Prostate gland (tissue), 2 donors: ENCODE measurements around the gene PANX2.

ENCODE experiments used
- POLR2A ChIP-seq: fragments of 450-650 bp; IDR thresholded peaks from one replicate; pipeline ENCODE4 v1.6.1; 2016; ENCODE audit warnings: antibody characterized with exemption, mild to moderate bottlenecking
- POLR2AphosphoS5 ChIP-seq: sonication (generic); formaldehyde crosslinking; IDR thresholded peaks from one replicate; pipeline ENCODE4 v1.6.1; 2017; ENCODE audit warnings: antibody characterized with exemption
- TF ChIP-seq, protein P1 (sequence below), 4 experiments: fragments of 200-600 bp in 2 of 4; fragments of 450-650 bp in 2 of 4; sonication (generic) in 2 of 4; IDR thresholded peaks; 1 replicate in 3 of 4; 2 replicates in 1 of 4; pipeline ENCODE4 v1.5.1; 2016 to 2019; ENCODE audit warnings: antibody characterized with exemption in 4 of 4, mild to moderate bottlenecking in 2 of 4, moderate library complexity in 2 of 4

DNA sequence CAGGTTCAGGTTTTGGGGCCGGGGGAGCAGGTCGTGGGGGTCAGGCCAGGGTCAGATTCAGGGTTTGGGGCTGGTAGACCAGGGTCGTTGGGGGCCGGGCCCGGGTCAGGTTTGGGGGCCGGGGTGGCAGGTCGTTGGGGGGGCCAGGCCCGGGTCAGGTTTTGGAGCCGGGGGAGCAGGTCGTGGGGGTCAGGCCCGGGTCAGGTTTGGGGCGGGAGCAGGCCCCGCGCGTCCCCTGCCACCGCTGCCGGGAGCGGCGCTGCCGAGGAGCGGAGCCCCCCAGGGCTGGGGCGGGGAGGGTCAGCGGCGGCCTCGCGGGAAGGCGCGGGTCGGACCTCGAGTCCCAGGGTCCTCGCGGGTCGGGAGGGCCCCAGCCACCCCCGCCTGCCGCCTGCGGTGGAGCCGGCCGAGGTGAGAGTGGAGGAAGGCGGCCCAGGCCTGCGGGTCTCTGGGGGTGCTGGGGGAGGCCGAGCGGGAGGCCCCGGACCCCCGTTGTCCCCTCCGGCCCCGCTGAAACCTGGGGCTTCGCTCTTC is 15.7 kb downstream of the PANX2 start:
- TF ChIP-seq POLR2AphosphoS5: no peak
- TF ChIP-seq POLR2A: no peak
- TF ChIP-seq, protein P1, sequence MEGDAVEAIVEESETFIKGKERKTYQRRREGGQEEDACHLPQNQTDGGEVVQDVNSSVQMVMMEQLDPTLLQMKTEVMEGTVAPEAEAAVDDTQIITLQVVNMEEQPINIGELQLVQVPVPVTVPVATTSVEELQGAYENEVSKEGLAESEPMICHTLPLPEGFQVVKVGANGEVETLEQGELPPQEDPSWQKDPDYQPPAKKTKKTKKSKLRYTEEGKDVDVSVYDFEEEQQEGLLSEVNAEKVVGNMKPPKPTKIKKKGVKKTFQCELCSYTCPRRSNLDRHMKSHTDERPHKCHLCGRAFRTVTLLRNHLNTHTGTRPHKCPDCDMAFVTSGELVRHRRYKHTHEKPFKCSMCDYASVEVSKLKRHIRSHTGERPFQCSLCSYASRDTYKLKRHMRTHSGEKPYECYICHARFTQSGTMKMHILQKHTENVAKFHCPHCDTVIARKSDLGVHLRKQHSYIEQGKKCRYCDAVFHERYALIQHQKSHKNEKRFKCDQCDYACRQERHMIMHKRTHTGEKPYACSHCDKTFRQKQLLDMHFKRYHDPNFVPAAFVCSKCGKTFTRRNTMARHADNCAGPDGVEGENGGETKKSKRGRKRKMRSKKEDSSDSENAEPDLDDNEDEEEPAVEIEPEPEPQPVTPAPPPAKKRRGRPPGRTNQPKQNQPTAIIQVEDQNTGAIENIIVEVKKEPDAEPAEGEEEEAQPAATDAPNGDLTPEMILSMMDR (IDR thresholded peaks at IDR 0.05): no peak
